Urothelium cell line (cell line): ENCODE data around the gene HSPG2.
A peak's percentile ranks its signal among the peaks of the same experiment; 100 is the strongest.
"Not testable (repeated sequence)": the region's sequence is repeated elsewhere in the genome, so short reads cannot be mapped to it uniquely, and the experiment has no call there.

Experiments
- DNase-seq: peaks from one replicate; pipeline ENCODE4 v3.0.0; 2011; ENCODE audit warnings: low spot score, mixed read lengths
- FAIRE-seq: peaks from 2 replicates; lab custom pipeline; 2011; peaks lifted over from hg19 to GRCh38; lab: Jason Lieb, UNC

Gene HSPG2

DNA sequence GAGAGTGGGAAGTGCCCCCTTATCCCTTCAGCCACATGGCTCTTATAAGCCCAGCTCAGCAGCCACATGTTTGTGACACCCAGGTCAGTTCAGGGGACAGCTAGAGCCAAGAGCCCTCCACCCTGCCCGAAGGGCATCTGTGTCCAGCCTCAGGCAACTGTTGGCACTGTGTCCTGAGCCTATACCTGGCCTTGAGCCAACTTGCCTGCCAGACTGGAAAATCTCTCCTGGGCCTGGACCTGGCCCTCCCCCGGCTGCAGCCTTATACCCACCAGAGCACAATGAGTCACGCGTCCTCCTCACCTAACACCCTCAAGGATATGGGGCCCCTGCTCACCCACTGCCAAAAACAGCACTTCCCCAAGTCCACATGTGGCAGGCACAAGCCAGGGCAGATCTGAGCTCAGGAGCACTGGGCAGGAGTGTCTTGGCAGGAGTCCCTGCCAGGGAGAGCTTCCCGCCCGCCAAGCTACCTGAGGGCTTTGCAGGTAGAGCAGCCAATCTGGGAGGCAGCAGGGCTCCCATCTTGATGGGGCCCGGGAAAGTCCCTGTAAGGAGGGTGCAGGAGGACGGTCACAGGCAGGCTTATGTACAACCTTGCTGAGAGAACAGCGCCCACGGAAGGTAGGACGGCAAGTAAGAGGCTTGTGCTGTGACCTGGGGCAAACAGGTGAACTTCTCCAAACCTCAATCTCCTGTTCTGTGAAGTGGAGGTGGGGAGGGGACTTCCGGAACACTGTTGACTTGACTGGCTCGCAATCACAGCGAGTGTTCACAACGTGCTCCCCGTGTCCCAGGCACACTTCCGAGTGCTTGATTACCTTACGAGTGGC, 19.8 kb upstream of the HSPG2 start:
- FAIRE-seq: peak; percentile 67
- DNase-seq: peak; percentile 90

DNA sequence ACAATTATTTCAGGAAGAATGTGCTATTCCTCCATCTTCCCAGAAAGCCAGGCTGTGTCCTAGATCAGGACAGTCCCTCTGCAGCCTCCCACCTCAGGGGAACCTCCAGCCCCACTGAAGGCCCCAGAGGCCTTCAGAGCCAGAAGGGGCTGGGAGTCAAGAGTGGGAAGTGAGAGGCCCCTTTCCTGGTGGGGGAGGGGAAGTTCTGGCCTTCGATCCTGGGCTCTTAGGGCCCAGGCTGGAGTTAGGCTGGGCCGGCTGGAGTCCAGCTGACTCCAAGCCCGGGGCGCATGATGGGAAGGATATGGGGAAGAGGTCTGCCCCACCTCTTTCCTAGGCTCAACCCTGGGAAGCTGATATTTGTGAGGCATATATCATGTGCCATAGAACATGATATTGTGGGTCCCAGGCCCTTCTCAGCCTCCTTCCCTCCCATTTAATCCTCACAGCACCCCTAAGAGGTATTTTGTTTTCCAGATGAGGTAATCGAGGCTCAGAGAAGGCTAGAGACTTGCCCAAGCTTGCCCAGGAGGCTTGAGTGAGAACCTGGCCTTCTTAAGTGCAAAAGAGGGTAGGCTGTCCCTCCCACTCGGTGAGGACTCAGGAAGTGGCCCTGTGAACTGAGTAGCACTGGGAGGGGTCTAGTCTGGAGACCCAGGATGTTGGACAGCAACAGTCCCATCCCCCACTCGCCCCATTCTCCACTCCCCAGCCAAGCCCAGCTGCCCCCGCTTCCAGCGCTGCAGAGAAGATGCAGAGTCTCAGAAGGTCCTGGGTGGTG, 18.6 kb upstream of the HSPG2 start:
- DNase-seq: no peak
- FAIRE-seq: no peak

GRCh38 chr1:21955058-21955457, 17.9 kb upstream of the HSPG2 start:
- FAIRE-seq: no peak

DNA sequence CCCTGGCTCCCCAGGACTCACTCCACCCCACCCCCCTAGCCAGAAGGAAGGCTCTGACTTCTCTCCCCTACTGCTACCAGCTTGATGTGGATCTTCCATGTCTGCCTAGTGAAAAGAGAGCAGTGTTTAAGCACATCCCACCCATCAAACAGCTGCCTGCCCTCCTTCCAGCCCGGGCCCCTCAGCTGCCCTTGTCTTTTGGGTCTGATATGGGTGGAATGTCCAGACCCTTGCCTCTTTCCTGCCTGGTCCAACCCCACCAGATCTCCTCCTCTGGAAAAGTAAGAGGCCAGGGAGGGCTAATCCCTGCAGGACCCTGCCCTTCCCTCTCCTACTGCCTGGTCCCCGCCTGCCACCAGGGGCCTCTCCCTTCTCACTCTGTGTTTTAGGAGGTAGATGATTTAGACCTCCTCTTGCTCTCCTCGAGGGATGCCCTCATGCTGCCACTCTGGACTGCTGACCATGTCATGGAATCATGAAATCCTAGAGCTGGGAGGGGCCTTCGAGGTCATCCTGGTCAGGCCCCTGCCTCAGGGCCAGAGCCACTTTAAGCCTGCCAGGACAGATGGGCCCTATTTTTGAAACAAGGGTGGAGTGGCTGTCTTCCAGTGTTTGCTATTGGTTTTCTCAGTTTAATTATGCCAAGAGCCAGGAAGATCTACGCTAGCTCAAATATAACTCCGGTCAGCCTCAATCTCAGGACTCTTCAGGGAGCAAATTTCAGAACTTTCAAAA, 15.8 kb upstream of the HSPG2 start:
- no peak for DNase-seq
- FAIRE-seq: no peak

More at GRCh38 chr1:21955058-21955457, 17.9 kb upstream of the HSPG2 start:
- no peak for DNase-seq

GRCh38 chr1:21951226-21951870, 14.2 kb upstream of the HSPG2 start:
- FAIRE-seq: no peak
- DNase-seq: no peak

DNA sequence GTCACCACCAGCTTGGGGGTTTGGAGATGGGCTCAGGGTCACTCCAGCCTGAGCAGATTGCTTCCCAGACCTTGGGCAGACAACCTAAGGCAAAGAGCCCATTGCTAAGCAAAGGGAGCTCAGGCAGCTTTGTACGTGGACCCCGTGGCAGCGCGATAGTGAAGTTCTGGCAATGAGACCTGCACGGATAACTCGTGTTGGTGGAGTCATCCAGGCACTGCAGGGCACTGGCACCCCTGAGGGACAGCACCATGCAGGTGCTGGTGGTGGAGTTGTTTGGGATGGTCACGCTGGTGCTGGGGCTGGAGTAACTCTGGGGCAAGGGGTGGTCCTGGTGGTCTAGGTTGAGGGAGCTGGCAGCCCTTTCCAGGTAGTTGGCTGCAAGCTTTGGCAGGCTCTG, 13.6 kb upstream of the HSPG2 start:
- FAIRE-seq (no peak), DNase-seq (no peak)

GRCh38 chr1:21946836-21947587, 9.9 kb upstream of the HSPG2 start:
- FAIRE-seq: no peak
- no peak for DNase-seq

GRCh38 chr1:21944733-21945073, 7.6 kb upstream of the HSPG2 start:
- DNase-seq: no peak

DNA sequence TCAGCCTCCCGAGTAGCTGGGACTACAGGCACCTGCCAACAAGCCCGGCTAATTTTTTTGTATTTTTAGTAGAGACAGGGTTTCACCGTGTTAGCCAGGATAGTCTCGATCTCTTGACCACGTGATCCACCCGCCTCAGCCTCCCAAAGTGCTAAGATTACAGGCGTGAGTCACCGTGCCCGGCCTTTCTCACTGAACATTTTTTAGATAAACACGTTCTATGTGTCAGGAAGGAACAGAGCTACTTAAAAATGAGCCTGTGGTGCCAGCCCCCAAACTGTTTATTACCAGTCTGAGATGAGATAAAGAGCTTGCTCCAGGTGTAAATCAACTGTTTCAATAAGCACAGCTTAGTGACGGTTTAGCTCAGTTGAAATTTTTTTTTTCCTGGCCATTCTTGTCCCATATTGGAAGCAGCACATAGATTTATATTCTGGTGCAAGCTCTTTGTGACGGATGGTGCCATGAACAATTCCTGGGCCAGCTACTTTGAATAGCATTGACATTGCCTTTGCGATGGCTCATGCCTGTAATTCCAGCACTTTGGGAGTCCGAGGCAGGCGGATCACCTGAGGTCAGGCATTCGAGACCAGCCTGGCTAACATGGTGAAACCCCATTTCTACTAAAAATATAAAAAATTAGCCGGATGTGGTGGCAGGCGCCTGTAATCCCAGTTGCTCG, 6.0 kb upstream of the HSPG2 start:
- not testable (repeated sequence) for DNase-seq, FAIRE-seq

More at GRCh38 chr1:21944733-21945073, 7.6 kb upstream of the HSPG2 start:
- no peak for FAIRE-seq

DNA sequence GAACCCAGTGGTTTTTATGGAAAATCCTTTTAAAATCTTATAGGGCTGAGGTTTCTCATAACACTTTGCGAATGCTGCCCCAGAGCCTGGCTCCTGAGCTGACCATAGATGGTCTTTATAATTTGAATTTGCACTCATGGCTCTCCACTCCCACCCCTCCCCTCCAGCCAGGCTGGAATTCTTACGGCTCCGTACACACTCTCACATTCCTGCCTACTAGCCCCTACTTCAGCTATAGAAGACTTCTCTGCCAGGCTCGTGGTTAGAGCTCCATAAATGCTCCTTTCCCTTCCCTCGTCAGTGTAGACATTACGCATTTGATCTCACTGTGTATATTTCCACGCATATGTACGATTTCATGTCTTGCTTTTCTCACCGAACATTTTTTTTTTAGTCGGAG, 5.4 kb upstream of the HSPG2 start:
- no peak for FAIRE-seq

GRCh38 chr1:21941370-21941769, 4.3 kb upstream of the HSPG2 start:
- no peak for DNase-seq
- no peak for FAIRE-seq

More for the DNA sequence above, 5.4 kb upstream of the HSPG2 start:
- no peak for DNase-seq

- DNase-seq (no peak), FAIRE-seq (no peak)
Measured at GRCh38 chr1:21940492-21940891, 3.4 kb upstream of the HSPG2 start.

DNA sequence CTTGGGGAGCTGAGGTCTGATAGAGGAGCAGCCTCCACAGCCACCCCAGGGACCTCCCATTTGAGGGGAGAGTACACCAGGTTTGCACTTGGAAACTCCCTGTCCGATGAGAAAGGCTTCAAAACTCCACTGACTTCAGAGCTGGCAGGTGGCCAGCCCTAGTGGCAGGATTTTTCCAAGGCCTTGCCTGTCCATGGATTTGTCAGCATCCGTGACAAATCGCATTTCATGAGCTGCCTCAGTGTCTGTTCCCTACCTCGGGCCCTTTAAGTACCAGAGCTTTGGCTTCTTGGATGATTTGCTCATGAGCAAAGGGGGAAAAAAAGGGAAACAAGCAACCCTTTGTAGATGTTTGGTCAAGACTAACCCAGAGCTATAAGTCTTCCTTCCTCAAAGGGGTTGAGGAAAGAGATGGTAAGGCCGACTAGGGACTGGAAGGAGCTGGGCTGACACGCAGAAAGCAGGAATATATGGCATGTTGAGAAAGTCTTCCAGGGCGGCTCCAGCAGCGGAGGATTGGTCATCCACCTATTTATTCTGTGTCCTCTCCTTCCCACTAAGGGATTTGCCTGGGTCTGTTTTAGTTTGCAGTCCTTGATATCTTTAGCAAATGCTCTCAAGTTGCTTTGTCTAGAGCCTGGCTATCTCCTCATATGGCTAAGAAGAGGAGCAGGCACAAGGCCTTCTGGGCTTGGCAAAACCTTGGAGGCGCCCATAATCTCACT, 2.7 kb upstream of the HSPG2 start:
- DNase-seq (peak; percentile 79), FAIRE-seq (no peak)

DNA sequence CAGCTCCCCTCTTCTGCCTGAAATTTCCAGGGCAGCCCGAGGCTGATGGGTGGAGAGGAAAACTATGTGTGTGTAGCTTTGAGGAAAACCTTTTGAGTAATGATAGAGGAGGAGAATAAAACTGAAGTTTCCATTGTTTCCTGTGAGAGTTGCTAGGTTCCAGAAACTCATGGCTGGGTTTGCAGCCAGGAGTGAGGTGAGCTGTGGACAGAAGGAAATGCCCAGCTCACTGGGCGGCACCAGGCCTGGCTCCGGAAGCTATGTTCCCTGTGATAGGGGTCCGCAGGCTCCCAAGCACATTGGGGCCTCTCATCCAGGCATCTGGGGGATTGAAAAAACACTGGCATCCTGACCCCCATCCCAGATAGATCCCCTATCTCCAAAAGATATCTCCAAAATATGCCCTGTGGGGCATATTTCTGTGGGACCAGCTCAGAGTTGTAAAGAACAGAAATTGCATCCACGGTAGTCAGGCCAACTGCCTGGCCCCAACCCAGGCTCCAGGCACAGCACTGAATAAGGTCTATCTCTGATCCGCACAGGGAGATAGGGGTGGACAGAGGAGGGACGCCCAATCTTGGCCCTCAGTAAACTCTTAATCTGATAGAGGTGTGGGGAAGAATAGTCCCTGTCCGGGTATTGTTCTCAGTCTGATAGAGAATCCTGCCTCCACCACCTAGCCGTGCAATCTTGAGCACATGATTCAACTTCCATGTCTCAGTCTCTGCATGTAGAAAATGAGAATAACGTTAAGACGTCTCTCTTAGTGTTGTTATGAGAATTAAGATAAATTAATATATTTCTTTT, 1.8 kb upstream of the HSPG2 start:
- DNase-seq (no peak), FAIRE-seq (no peak)

DNA sequence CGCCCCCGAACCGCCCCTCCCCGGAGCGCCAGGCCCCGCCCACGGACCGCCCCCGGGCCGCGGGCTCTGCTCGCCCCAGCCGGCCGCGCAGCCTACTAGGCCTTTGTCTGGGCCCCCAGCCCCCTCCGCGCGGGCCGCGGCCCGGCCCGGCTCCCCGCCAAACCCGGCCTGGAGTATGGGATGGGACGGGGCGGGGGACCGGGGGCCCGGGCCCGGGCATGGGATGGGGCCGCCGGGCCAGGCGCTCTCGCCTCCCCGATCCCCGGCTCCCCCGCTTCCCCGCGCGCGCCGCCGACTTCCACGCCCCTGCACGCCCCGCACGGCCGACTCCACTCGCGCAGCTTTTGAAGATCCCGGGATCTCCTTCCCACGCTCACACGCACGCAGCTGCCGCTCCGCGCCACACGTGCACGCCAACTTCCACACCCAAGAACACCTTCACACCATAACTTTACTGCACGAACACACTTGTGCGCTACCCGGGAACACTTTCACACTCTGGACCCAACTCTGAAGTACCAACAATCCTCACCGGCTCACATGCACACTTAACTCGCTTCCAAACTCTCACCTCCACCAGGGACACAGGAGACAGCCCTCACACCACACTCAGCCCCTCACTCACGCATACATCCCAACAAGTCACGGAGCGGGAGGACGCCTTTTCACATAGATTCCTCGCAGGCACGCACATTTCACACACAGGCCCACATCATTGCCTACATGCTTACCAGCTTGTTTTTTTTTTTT, 437 bp upstream of the HSPG2 start:
- DNase-seq (peak; percentile 92), FAIRE-seq (no peak)

- DNase-seq: no peak
- no peak for FAIRE-seq
Measured at GRCh38 chr1:21936366-21937031, 611 bp downstream of the HSPG2 start.

- no peak for FAIRE-seq
- no peak for DNase-seq
Measured at GRCh38 chr1:21935891-21936365, 1.2 kb downstream of the HSPG2 start.
